Subcutaneous abdominal adipose tissue (tissue), 5 donors: ENCODE data around the gene CD300LB.

Source experiments
- H3K27ac ChIP-seq: one replicate; pipeline ENCODE4 v1.7.0; 2013; ENCODE audit warnings: low read depth, mild to moderate bottlenecking, inconsistent platforms, low read length, moderate library complexity
- H3K27me3 ChIP-seq, 5 donors: one replicate each; pipeline ENCODE4 v1.7.0; 2013; ENCODE audit warnings: low read length in 5 of 5, inconsistent platforms in 1 of 5; ENCODE audit not compliant: control insufficient read depth in 5 of 5, insufficient read depth in 4 of 5
- H3K36me3 ChIP-seq, 5 donors: one replicate each; pipeline ENCODE4 v1.7.0; 2013; ENCODE audit warnings: low read length in 5 of 5; ENCODE audit not compliant: control insufficient read depth in 5 of 5, insufficient read depth in 5 of 5
- H3K4me1 ChIP-seq, 5 donors: one replicate each; pipeline ENCODE4 v1.7.0; 2013; ENCODE audit warnings: low read length in 5 of 5, mild to moderate bottlenecking in 3 of 5, moderate library complexity in 1 of 5; ENCODE audit not compliant: control insufficient read depth in 5 of 5, insufficient read depth in 5 of 5
- H3K4me3 ChIP-seq, 5 donors: one replicate each; pipeline ENCODE4 v1.7.0; 2013; ENCODE audit warnings: low read length in 5 of 5, low read depth in 1 of 5
- H3K9ac ChIP-seq, 5 donors: one replicate each; pipeline ENCODE4 v1.7.0; 2013; ENCODE audit warnings: low read length in 5 of 5, mild to moderate bottlenecking in 4 of 5, moderate library complexity in 3 of 5
- H3K9me3 ChIP-seq, 5 donors: one replicate each; pipeline ENCODE4 v1.7.0; 2013; ENCODE audit warnings: low read length in 5 of 5; ENCODE audit not compliant: control insufficient read depth in 5 of 5
- donor health status: healthy.
- donor health status: healthy.
- donor health status: healthy.
- donor health status: healthy.
- donor health status: healthy.

The CD300LB gene

GRCh38 chr17:74485022-74485743 is 46.1 kb downstream of the CD300LB start:
- Histone ChIP-seq H3K4me1 (peaks cover 0 to 3% (median 0%) of the 10 kb centered on the region in 5 donors), H3K27ac (no peak overlapping the region), H3K9me3 (no peaks in the 10 kb centered on the region), H3K4me3 (no peak overlapping the region), H3K9ac (no peak overlapping the region), H3K27me3 (peaks cover 3 to 17% (median 10%) of the 10 kb centered on the region in 5 donors), H3K36me3 (peaks cover 0 to 5% (median 0%) of the 10 kb centered on the region in 5 donors)

DNA sequence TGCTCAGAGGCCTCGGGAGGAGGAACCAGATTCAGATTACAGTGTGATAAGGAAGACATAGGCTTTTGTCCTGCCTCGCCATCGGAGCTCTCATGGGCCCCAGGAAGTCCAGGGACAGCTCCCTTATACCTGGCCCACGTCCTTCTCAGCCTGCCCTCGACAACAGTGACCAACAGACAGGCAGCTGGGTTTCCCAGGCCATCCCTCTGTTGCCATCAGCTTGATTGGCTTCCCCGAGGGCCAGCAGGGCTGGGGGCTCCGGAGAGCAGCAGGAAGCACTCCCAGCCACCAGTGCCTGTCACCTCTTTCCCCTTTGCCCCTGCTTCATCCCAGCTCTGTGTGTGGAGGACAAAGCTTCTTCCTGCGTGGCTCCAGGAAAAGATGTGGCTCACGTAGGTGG is 47.2 kb downstream of the CD300LB start:
- Histone ChIP-seq H3K36me3 (peaks cover 0 to 5% (median 0%) of the 10 kb centered on the region in 5 donors), H3K27me3 (peaks cover 3 to 20% (median 10%) of the 10 kb centered on the region in 5 donors), H3K27ac (no peak overlapping the region), H3K9me3 (no peaks in the 10 kb centered on the region), H3K4me3 (no peak overlapping the region), H3K9ac (no peak overlapping the region), H3K4me1 (peaks cover 0 to 11% (median 0%) of the 10 kb centered on the region in 5 donors)

- Histone ChIP-seq H3K4me1 (peaks cover 2 to 32% (median 9%) of the 10 kb centered on the region in 5 donors), H3K27ac (no peak overlapping the region), H3K9ac (no peak overlapping the region), H3K9me3 (no peaks in the 10 kb centered on the region), H3K27me3 (peaks cover 3 to 20% (median 10%) of the 10 kb centered on the region in 5 donors), H3K36me3 (peaks cover 0 to 5% (median 0%) of the 10 kb centered on the region in 5 donors), H3K4me3 (no peak overlapping the region)
Measured at GRCh38 chr17:74481621-74482020, 49.7 kb downstream of the CD300LB start.

DNA sequence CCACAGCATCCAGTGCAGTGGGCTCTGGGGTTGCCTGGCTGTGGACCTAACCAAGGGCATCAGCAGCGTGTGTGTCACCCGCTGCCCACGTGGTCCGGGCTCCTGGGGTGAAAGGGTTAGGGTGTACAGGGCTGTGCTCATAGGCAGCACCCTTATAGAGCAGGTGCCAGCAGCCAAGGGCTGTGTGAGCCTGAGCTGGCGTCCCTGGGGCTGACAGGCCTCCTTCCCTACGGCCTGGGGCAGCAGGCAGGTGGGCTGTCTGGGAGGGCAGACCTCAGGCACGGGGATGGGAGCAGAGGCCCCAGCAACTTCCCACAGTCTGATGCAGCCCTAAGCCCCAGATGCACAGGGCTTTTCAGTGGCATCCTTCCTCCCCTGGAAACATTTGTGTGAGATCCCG is 51.0 kb downstream of the CD300LB start:
- Histone ChIP-seq H3K4me3 (no peak overlapping the region), H3K27me3 (peaks cover 3 to 20% (median 13%) of the 10 kb centered on the region in 5 donors), H3K9me3 (peaks cover 0 to 8% (median 5%) of the 10 kb centered on the region in 5 donors), H3K36me3 (peaks cover 0 to 5% (median 0%) of the 10 kb centered on the region in 5 donors), H3K27ac (no peak overlapping the region), H3K4me1 (peaks cover 2 to 29% (median 9%) of the 10 kb centered on the region in 5 donors), H3K9ac (no peak overlapping the region)

DNA sequence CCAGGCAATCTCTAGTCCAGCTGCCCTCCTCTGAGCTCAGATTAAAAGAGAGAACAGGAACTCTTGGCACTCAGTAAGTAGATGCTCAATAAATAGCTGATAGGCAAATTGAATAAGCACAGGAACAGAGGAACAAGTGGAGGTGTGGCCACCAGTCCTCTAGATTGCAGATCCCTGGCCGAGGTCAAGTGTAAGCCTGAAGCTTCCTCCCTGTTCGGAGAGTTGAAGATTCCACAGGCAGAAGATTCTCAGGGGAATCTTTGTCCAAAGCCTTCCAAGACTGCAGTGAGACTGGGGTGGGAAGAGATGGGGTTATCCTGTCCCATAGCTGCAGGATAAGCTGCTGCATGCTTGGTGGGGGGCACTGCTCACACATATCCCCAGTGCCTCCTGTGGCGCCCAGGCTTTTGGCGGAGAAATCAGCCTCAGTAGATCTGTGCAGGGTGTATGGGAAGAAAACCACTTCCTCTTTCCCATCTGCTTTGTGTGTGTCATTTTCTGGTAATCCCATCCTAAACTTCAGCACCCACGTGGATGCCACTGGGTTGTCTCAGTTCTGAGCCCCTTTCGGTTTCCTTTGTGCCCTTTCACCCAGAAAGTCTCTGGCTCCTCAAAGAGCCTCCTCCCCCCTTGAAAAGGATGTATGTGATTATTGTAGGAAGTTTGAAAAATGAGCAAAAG is 52.7 kb downstream of the CD300LB start:
- Histone ChIP-seq H3K36me3 (peaks cover 0 to 8% (median 0%) of the 10 kb centered on the region in 5 donors), H3K4me1 (peaks cover 2 to 29% (median 9%) of the 10 kb centered on the region in 5 donors), H3K4me3 (peak overlapping the region in 2 of 5 donors; percentile 6 to 35), H3K9ac (peak overlapping the region in 1 of 5 donors; percentile 15), H3K27ac (no peak overlapping the region), H3K9me3 (peaks cover 0 to 8% (median 5%) of the 10 kb centered on the region in 5 donors), H3K27me3 (peaks cover 3 to 19% (median 10%) of the 10 kb centered on the region in 5 donors)

GRCh38 chr17:74477411-74477810 is 53.9 kb downstream of the CD300LB start:
- Histone ChIP-seq H3K36me3 (peaks cover 0 to 8% (median 0%) of the 10 kb centered on the region in 5 donors), H3K4me1 (peaks cover 2 to 29% (median 9%) of the 10 kb centered on the region in 5 donors), H3K4me3 (no peak overlapping the region), H3K9ac (no peak overlapping the region), H3K9me3 (peaks cover 0 to 8% (median 5%) of the 10 kb centered on the region in 5 donors), H3K27ac (no peak overlapping the region), H3K27me3 (peaks cover 3 to 21% (median 17%) of the 10 kb centered on the region in 5 donors)

DNA sequence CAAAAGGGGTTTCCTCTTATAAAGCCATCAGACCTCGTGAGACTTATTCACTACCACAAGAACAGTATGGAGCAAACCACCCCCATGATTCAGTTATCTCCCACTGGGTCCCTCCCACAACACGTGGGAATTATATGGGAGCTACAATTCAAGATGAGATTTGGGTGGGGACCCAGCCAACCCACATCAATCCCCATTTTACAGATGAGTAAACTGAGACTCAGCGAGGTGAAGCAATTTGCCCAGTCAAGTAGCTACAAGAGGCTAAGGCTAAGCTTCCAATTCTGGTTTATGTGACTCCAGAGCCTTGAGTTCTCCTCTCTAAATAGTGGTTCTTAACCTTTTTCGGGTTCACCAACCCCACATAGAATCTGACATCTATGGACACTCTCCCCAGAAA is 56.1 kb downstream of the CD300LB start:
- Histone ChIP-seq H3K4me3 (no peak overlapping the region), H3K4me1 (peaks cover 2 to 29% (median 9%) of the 10 kb centered on the region in 5 donors), H3K9me3 (peaks cover 0 to 8% (median 5%) of the 10 kb centered on the region in 5 donors), H3K27me3 (peaks cover 0 to 15% (median 9%) of the 10 kb centered on the region in 5 donors), H3K27ac (no peak overlapping the region), H3K36me3 (peaks cover 0 to 8% (median 0%) of the 10 kb centered on the region in 5 donors), H3K9ac (no peak overlapping the region)

DNA sequence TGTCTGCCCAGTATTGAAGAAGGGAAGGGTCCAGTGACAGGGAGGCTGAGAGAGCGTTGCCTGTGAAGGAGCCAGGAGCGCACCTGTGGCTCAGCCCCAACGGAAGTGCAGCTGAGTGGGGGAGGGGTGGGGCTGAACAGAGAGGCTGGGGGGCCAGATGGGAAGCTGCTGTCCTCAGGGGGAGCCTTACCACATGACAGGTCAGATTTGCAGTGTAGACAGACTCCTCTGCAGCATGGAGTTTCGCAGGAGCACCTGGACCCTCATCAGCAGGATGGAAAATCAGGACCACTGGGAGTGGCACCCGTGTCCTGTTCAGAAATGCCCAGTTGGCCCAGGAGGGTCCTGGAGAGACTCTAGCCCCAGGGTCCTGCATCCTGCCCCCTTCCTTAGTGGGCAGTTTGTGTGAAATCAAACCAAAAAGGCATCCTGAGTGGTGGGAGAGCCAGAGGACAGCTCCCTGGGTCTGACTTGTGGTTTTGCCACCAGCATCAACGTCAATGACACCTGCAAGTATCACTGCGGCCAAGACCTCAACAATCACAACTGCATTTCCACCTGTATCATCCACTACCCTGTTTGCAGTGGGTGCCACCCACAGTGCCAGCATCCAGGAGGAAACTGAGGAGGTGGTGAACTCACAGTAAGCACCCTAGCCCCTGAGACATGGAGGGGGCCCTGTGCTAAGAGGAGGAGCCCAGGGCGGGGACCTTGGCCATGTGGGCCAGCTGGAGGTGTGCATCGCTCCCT is 57.1 kb downstream of the CD300LB start:
- Histone ChIP-seq H3K9me3 (peaks cover 0 to 8% (median 5%) of the 10 kb centered on the region in 5 donors), H3K27me3 (peaks cover 0 to 15% (median 10%) of the 10 kb centered on the region in 5 donors), H3K27ac (no peak overlapping the region), H3K4me3 (no peak overlapping the region), H3K4me1 (peaks cover 2 to 23% (median 9%) of the 10 kb centered on the region in 5 donors), H3K9ac (no peak overlapping the region), H3K36me3 (peaks cover 0 to 8% (median 0%) of the 10 kb centered on the region in 5 donors)

DNA sequence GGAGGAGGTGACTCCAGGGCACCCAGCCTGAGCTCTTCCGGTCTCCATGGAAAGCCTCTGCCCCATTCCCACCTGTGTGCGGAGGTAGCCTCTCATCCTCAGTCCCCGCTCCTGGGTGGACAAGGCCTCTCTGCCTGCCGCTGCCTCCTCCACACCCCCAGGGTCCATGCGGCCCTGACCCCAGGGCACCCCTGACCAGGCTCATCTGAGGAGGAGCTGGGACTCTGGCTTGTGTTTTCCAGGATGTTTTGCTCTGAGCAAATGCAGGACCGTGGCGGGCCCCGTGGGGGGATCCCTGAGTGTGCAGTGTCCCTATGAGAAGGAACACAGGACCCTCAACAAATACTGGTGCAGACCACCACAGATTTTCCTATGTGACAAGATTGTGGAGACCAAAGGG is 58.0 kb downstream of the CD300LB start:
- Histone ChIP-seq H3K27me3 (peaks cover 0 to 15% (median 10%) of the 10 kb centered on the region in 5 donors), H3K27ac (no peak overlapping the region), H3K4me3 (no peak overlapping the region), H3K9me3 (peaks cover 0 to 8% (median 5%) of the 10 kb centered on the region in 5 donors), H3K9ac (no peak overlapping the region), H3K4me1 (peaks cover 0 to 13% (median 7%) of the 10 kb centered on the region in 5 donors), H3K36me3 (peaks cover 0 to 8% (median 0%) of the 10 kb centered on the region in 5 donors)
